HuH-7 (cell line): ENCODE measurements around the gene TUBB6.

ENCODE experiments used
- DNase-seq: peaks from one replicate; pipeline ENCODE4 v3.0.0; 2011; ENCODE audit warnings: low spot score

The TUBB6 gene

DNA sequence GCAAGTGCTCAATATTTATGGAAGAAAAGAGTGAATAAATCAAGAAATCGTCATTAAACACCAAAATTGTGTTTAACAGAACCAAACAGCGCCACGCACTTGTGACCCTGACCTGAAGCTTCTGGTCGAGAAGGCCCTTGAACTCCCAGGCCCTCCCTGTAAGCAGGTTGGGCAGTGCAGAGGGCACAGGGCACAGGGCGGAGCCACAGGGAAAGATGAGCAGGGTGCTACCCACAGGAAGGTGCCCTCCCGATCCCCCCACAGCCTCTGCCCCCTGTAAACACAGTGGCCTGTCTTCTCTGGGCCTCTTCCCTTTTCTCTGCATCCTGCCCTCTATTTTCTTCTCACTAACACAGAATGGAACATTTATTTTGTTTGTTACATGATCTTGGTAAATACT is 16.9 kb upstream of the TUBB6 start:
- no peak for DNase-seq

DNA sequence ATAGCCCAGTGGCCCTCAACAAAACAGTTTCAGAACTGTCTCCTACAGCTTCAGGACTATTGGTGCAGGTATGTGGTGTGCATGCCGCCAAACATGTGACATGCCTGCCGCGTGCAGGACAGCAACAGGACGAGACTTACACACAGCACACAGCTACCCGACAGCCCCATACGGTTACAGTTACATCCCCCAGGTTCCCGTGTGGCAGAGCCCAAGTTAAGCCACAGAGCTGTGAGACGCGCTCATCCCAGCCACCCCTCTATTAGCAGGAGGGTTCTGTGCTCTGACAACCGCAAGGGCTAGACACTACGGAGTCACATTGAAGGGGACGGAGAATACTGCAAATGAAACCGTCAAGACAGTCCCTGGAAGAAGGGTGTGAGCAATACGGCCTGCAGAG is 16.4 kb upstream of the TUBB6 start:
- no peak for DNase-seq

DNA sequence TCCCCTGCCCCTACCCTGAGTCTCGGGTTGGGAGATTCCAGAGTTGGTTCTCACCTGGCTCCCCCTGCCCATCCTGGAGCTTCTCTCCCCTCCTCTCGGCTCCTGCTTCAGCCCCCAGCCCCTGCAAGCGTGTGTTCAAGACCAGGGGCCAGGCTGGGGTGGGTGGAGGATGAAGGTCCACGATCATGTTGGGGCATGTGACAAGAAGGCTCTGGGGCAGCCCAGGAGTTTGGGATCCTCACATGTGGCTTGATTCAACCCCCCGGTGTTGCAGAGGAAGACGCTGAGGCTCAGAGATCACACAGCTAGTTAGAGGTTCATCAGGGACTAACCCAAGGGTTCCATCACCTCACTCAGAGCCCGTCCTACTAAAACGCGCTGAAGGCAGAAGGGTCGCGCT is 14.2 kb upstream of the TUBB6 start:
- DNase-seq = no peak

DNA sequence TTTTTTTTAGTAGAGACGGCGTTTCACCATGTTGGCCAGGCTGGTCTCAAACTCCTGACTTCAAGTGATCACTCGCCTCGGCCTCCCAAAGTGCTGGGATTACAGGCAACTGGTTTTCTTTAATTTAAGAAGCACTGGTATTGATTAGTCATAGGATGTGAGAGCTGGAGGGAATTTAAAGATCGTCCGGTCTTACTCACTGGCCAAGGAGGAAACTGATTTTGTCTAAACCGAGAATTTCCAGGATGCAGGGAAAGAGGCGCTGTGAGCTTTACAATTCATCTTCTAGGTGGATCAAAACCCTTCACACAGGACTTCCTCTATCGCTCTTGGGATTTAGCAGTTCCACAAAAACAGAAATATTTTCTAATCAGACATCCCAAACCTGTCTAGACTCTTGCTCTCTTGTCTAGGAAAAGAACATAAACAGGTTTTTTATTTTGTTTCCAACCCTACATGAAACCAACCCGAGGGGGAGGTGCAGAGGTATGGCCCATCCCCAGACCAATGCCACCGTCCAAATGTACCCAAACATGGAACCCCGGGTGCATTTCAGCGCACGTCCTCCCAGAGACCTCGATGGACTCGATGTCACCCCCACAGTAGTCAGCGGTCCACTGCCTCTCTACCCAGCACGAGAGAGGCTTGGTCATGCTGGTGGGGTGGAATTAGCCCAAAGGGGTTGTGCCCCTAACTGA is 12.5 kb upstream of the TUBB6 start:
- DNase-seq = no peak

DNA sequence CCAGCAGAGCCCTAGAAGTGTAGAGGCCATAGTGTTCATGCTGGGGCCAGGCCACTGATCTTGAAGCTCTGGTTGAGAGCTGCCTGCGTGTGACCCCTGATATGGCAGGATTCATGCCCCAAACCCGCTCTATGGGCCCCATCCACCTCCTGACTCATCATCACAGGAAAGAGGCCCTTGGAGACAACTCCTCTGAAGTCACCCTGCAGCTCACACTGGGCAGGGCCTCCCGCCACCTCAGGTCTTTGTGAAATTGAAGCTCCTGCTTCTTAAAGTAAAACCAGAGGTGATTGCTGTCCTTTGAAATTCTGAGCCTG is 12.0 kb upstream of the TUBB6 start:
- no peak for DNase-seq

DNA sequence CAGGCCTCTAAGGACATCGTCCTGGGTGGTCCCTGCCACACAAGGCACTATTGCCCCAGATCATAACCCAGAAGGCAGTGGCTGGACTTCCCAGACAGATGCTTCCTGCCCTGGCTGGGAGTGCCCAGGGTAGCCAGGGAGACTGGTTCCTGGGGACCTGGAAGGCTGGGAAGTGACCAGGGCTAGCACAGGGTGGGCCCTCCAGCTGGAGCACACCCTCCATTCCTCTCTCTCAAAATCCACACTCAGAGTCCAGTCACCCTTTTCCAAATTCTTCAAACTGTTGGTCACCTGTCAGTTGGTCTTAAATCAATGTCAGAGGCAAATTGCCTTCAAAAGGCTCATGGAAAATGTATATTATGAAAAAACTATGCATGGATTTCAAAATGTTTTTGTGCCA is 11.6 kb upstream of the TUBB6 start:
- no peak for DNase-seq

DNA sequence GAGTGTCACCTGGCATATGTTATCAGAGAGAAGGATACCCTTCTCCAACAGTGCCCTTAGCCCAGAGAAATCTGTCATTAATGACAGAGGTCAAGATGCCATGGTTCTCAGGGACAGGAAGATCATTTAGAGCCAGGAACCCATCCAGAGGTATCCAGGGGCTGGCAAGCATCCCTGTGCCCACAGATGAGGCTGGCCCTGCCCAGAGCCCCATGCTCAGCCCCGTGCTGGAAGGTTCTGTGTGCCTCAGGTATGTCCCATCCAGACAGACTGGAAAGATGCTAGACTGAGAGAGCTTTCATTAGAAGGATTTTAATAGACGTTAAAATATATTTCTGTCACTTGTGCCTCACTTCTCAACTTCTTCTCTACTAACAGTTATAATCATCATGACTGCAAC is 8.2 kb upstream of the TUBB6 start:
- DNase-seq = no peak

DNA sequence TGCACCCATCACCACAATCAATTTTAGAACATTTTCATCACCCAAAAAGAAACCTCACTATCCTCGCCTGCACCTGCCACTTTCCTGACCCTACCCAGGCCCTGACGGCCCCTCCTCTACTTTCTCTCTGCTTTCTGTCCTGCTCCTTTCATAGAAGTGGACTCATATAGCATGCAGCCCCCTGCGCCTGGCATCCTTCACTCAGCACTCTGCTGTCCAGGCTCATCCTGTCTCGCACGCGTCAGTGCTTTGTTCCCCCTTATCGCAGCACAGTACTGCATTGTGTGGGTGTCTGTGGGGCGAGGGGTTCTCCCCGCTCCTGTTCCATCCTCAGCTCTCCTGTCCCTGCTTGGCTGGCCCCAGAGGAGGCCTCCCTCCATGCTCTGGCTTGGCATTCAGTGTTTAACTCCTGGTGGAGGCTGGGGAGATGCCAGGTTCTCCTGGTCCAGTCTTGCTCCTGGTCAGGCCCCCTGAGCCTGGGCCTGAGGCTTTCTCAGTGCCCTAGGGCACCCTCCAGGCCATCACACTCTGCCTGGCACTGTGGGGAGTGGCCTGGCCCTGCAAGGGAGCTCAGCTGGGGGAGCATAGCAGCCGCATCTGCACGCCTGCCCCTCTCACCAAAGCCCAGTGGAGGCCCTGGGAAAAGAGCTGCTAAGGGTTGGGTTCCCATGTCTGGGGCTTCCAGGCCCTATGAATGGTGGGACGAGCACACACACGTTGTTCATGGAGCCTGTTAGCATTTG is 6.6 kb upstream of the TUBB6 start:
- no peak for DNase-seq

DNA sequence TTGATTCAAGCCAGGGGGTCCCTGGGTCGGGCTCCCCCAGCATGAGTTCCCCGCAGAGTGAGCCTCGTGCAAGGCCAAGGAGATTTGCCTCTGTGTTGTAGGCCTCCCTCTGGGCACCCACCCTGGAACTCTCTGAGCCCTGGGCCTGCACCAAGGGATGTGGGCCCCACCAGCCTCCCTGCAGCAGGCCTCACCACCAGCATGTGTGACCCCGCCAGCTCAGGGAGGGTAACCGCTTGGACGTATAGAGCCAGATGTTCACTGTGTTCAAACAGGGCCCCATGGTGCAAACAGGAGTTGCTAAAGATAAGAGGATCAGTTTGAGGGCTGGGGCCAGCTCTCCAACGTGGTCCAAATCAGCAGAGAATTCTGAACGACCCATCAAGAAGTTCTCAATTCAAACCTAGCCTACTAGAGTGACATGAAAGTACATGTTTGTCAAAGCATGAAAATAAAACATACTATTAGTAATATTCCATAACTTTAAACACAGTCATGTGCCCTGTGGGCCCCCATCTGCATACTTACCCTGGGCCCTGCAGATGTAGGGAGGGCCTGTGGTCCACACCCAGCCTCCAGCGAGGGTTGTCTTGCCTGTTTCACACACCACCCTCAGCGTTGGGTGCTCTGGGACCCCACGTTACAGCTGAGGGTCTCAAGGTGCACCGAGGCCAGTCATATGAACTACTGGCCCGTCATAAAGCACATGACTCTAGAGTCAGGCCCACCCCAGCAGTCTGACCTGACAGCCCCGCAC is 5.5 kb upstream of the TUBB6 start:
- no peak for DNase-seq

DNA sequence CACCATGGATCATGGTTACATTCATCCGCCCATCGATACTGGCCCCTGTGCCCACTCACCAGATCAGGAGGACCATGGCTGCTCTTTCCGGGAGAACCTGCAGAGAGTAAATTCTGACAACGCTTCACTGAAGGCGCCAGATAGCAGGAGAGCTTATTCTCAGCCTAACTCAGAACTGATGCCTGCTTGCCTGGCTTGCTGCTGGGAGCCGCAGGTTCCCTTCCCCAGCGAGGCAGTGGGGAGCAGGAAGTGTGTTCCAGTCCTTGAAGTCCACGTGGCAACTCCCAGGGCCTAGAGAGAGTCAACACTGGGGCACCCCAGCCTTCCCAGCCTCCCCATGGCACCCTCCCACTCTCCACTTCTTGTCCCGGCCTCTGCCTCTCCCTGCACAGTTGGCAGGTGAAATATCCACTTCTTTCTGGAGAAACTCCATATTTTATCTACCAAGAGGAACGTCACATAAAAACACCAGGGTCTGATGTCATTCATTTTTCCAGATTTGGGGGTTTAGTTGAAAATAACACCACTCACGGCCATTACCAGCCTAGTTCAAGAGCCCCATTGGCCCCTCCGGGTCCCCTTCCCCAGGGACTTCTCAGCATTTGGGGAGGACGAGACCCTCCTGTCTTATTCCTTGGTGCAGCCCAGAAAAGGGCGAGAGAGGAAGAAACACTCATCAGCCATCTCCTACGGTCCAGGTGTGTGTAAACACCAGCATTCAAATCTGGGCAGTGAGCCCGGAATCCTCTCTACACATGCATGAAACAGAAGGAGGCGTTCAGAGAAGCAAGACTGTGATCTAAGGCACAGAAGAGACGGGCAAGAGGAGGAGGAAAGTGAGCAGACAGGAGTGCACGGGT is 3.5 kb upstream of the TUBB6 start:
- no peak for DNase-seq

DNA sequence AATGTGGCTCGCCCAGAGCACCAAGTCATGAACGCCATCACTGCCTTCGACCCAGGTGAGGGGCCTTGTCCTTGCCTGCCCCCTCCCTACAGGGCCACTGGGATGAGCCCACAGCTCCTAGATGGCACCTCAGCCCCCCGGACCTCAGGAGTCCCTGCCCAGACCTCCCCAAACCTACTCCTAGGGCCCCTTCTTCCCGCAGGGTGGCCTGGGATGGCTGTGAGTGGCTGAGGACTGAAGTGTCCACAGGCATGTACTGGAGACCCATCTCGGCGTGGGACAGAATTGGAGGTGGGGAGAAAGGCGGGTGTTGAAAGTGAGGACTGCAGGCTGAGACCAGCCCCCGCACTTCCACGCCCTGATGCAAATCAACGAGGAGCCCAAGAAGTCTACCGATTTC is 2.8 kb upstream of the TUBB6 start:
- no peak for DNase-seq

DNA sequence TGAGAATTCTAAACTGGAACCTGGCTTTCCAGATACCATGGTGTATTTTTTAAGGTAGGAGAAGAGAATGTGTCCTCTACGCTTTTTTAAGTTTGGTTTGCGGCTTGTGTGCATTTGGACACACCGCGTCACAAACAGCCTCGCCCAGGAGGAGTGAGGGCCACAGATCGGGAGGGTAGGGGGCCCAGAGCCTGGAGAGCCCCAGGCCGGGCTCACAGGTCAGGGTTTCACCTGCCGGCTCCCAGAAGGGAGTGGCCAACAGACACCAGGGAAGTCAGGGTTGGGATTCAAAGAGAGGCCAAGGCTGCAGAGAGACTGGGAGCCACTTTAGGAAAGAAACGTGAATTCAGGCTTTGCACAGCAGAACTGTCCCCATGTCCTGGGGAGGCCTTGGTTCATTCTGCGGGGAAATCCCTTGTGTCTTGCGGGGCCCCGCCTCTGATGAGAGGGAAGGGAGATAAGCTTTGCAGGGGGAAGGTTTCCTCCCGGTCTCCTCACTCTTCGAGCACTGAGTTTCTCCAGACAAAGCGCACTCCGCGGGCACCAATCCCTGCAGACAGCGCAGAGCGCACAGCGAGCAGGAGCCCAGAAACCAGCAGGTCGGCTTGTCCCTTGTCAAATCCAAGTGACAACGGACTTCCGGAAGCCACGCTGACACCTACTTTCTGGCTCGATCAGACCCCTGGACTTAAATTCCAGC is 2.0 kb upstream of the TUBB6 start:
- DNase-seq = no peak

DNA sequence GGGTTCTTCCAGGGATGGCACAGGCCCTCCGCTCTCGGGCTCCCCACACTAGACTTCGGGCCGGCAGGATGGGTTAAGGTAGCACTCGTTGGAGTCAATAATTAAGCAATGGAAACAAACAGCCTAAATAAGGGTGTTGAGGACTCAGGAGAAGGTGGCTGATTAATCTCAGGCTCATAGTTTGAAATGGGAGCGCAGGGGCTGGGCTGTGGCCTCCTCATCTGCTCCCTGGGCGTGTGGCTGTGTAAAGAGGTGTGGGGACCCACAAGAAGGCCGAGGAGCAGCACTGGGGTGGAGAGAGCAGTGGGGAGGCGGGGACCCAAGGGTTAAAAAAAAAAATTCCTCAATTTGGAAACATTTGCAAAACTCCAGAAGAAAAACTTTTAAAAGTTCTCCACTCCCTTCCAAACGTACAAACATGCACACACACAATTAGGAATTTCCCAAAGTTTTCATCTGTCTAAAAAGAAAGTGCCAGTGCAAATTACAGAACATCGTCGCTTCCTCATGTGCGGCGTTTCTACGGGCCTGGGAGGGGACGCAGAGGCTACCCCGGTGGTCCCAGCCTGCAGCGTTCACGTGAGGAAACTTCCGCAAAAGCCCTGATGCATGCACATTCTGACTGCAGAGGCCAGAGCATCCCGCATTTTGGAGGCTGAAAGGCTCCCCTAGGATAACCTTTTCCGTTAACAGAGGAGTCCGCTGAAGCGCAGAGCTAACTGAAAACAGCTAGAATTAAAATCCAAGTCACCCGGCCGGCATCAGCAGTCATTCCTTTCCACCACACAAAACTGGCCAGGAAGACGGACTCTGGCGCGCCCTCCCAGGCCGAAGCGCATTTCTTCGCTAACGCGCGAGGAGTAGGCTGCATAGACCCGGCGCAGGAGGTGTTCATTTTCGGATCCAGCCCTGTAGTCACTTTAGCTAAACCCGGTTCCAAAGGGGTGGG is 1.0 kb upstream of the TUBB6 start:
- DNase-seq = peak; percentile 71

DNA sequence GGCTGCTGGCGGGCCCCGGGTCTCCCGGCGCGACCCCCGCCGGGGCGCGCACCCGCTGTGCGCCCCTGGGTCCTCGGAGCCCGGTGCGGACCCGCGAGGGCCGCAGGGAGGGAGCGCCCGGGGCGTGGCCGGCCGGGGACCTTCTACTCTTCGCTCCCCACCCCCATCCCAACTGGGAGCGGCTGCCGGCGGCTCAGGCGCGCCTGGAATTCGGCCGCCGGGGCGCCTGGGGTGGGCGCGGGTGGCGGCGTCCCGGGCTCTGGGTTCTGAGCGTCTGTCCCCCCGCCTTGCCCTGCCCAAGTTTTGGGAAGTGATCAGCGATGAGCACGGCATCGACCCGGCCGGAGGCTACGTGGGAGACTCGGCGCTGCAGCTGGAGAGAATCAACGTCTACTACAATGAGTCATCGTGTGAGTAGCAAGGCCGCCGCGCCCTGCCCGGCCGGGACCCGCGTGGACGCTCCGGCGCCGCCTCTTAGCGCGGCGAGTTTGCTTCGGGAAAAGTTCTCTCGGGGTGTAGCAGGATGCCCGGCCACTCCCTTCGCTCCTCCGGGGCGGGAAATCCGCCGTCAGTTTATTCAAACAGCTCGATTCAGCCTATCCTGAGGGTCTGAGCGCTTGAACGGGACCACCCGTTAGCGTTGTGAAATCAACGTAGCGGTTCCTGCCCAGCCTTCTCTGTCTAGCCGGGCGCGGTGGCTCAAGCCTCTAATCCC is 502 bp downstream of the TUBB6 start:
- peak; percentile 80 for DNase-seq

DNA sequence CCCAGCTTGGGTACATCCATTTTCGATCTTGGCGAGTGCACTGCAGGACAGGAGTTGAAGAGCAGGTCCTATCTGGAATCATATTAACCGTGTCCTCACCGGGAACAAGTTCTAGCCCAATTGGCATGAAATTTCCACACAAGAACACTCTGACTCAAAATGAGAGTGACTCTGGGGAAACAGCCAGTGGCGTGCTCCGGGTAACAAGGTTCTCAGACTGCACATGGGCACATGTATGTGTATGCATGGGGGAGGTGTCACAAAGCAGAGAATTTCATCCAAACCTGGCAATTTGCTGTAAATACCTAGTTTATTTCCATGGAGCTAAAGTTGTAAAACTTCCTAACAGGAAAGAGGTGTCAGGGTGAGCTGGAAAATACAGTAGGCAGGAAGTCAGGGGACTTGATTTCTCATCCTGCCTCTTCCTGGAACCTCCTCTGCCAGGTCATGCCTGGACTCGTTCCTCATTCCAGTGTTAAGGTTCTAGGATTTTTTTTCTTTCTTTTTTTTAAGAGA is 1.7 kb downstream of the TUBB6 start:
- DNase-seq = no peak

DNA sequence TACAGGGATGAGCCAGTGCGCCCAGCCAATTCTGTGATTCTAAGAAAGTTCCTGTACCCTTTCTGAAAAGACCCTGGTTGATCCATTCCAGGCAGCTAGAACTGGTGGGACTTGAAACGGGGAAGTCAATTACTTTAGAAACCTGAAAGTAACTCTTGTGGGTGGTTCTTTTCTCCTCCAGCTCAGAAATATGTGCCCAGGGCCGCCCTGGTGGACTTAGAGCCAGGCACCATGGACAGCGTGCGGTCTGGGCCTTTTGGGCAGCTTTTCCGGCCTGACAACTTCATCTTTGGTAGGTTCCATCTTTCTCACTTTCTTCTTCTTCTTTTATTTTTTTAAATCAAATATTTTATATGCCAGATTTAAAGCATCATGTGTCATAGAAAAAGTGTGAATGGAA is 2.7 kb downstream of the TUBB6 start:
- no peak for DNase-seq

DNA sequence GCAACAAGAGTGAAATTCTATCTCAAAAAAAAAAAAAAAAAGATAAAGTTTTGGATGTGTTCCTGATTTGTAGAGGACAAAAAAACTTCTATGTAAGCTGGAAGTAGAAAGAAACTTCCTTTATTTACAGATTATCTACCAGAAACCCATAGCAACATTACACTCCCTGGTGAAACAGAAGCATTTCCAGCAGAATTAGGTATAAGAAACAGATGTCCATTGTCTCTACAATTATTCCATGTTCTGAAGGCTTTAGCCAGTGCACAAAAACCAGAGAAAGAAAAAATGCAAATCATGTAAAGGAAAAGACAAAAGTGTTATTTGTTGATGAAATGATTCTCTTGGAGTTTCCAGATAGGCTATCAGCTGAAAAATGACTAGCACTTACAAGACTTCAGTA is 4.9 kb downstream of the TUBB6 start:
- DNase-seq = no peak

DNA sequence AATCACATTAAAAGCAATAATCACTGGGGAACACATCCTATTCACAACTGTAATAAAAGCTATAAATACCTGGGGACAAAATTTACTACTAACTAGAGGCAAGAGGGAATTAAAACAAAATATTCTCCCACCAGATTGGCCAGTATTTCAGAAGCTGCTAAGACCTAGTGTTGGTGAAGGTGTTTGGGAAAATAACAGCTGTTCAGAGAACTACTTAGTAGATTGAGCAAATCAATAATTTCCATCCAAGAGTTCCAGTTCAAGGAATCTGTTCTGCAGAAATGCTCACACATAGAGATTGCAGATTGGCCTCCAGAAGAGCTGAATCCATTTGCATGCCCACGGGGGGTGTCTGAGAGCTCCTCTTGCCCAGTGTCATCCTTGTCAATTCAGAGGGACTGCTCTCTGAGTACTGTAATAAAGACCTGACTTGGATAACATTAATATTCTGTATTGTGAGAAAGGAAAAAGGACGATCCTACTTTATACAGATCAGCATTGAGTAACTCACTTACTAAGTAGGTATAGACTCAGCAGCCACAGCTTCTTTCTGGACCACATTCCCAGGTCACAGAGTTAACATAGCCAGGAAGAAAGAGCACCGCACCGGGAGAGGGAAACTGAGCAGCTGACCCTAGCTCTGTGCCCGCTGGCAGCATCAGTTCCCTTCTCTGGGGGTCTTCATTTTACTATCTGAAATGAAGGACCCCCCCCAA is 5.6 kb downstream of the TUBB6 start:
- DNase-seq = no peak
